Smooth muscle cell (in vitro differentiated cells): ENCODE data around the gene PAGE4. TPM values are rescaled to one million over a fixed set of nuclear protein-coding genes. Genes with fewer than 3 reads are reported as not detected.

ENCODE experiments used
- DNase-seq: peaks from one replicate; lab custom pipeline; 2025; ENCODE audit not compliant: unreplicated experiment; lab: John Stamatoyannopoulos, UW
- H2AFZ ChIP-seq: fragments of 200-600 bp; sonication (generic); 2 replicates; pipeline ENCODE4 v1.6.0; 2016; ENCODE audit warnings: antibody characterized with exemption, low read depth, mild to moderate bottlenecking
- H3F3A ChIP-seq: fragments of 200-600 bp; sonication (generic); 2 replicates; pipeline ENCODE4 v1.6.0; 2017; ENCODE audit warnings: antibody characterized with exemption, low read depth
- H3K27ac ChIP-seq: fragments of 200-600 bp; sonication (generic); 2 replicates; pipeline ENCODE4 v1.5.1; 2016; ENCODE audit warnings: low read depth, mild to moderate bottlenecking
- H3K27me3 ChIP-seq: fragments of 200-600 bp; sonication (generic); 2 replicates; pipeline ENCODE4 v1.6.1; 2016; ENCODE audit warnings: low read depth, mild to moderate bottlenecking
- H3K36me3 ChIP-seq: fragments of 200-600 bp; sonication (generic); 2 replicates; pipeline ENCODE4 v1.5.1; 2016; ENCODE audit warnings: low read depth
- H3K4me1 ChIP-seq: fragments of 200-600 bp; sonication (generic); 2 replicates; pipeline ENCODE4 v1.5.1; 2016; ENCODE audit warnings: low read depth
- H3K4me2 ChIP-seq: fragments of 200-600 bp; sonication (generic); 2 replicates; pipeline ENCODE4 v1.6.0; 2016; ENCODE audit warnings: mild to moderate bottlenecking
- H3K4me3 ChIP-seq: fragments of 200-600 bp; sonication (generic); 2 replicates; pipeline ENCODE4 v1.5.1; 2016; ENCODE audit warnings: mild to moderate bottlenecking
- H3K79me2 ChIP-seq: fragments of 200-600 bp; sonication (generic); 2 replicates; pipeline ENCODE4 v1.6.0; 2016; ENCODE audit warnings: low read depth, mild to moderate bottlenecking
- H3K9ac ChIP-seq: fragments of 200-600 bp; sonication (generic); 2 replicates; pipeline ENCODE4 v1.6.0; 2016; ENCODE audit warnings: low read depth
- H3K9me3 ChIP-seq: fragments of 200-600 bp; sonication (generic); replicated peaks from 2 replicates; pipeline ENCODE4 v1.5.1; 2016; ENCODE audit warnings: low read depth
- H4K20me1 ChIP-seq: fragments of 200-600 bp; sonication (generic); 2 replicates; pipeline ENCODE4 v1.6.0; 2016; ENCODE audit warnings: low read depth
- WGBS: methylation state at CpG from one replicate; pipeline ENCODE4 v1.1.7; 2016; ENCODE audit warnings: low lambda C conversion rate; 5-methylcytosine and 5-hydroxymethylcytosine counted together
- polyA plus RNA-seq: library from polyadenylated mRNA; unstranded; fragments of >200 nt; fragmentation: Nextera tagmentation; extraction: Ambion mirVana; gene quantifications from 2 replicates; pipeline ENCODE4 v1.2.1, GENCODE V29; 2016
- total RNA-seq: library from RNA; depleted of rRNA; stranded (reverse); fragments of >200 nt; gene quantifications from 2 replicates; pipeline ENCODE4 v1.2.3, GENCODE V29; 2014
- TF ChIP-seq, protein P1 (sequence below): fragments of 200-600 bp; sonication (generic); IDR thresholded peaks from 2 replicates; pipeline ENCODE4 v1.5.1; 2017; ENCODE audit warnings: borderline replicate concordance, mild to moderate bottlenecking, antibody characterized with exemption; ENCODE audit not compliant: insufficient read depth, poor library complexity, severe bottlenecking

PAGE4 gene
- total and polyA plus RNA-seq, 2 experiments from 2014 or later = not detected

- Histone ChIP-seq H3K27ac (no peak overlapping the region), H3K4me3 (no peak overlapping the region), H3K27me3 (no peaks in the 10 kb centered on the region), H4K20me1 (no peaks in the 10 kb centered on the region), H3K36me3 (no peaks in the 10 kb centered on the region), H3K9me3 (no peaks in the 10 kb centered on the region), H3K79me2 (no peaks in the 10 kb centered on the region), H3K4me1 (no peaks in the 10 kb centered on the region), H3K9ac (no peak overlapping the region), H3K4me2 (no peak overlapping the region), H3F3A (no peaks in the 10 kb centered on the region), H2AFZ (no peak overlapping the region)
- no peak for DNase-seq
- WGBS = 63% methylated on average over 8 of the region's 8 CpGs
- TF ChIP-seq, protein P1, sequence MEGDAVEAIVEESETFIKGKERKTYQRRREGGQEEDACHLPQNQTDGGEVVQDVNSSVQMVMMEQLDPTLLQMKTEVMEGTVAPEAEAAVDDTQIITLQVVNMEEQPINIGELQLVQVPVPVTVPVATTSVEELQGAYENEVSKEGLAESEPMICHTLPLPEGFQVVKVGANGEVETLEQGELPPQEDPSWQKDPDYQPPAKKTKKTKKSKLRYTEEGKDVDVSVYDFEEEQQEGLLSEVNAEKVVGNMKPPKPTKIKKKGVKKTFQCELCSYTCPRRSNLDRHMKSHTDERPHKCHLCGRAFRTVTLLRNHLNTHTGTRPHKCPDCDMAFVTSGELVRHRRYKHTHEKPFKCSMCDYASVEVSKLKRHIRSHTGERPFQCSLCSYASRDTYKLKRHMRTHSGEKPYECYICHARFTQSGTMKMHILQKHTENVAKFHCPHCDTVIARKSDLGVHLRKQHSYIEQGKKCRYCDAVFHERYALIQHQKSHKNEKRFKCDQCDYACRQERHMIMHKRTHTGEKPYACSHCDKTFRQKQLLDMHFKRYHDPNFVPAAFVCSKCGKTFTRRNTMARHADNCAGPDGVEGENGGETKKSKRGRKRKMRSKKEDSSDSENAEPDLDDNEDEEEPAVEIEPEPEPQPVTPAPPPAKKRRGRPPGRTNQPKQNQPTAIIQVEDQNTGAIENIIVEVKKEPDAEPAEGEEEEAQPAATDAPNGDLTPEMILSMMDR = no peak
Observed at GRCh38 chrX:49844611-49845010, 15.5 kb downstream of the PAGE4 start.

DNA sequence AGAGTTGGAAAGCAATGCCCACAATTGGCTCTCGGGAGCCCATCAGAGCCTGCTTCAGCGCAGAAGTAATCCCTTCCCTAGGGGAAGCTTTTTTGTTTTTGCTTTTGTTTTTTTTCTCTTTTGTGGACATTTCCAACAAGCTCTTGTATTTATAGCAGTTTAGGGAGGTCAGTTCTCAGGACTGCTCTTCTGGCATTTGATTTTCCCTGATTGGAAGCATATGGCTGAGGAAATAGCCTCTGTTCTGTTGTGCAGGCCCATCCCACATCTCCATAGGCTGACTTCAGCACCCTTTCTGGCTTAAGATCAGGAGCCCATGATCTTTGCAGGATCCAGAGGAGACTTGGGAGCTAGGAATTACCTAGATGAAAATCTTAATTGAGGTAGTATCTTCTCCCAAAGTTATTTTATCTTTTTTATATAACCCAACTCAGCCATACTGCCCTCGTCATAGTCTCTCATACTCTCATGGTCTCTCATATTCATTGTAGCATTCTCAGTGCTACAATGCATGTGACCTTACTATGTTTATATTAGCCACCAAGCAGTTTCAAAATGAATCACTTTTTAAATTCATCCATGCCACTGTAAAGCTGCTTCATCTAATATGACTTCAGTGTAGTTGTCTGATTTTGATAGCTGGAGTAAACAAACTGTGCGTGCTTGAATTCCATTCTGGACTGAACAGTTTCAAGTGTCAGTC lies 16.7 kb downstream of the PAGE4 start:
- Histone ChIP-seq H3K79me2 (no peaks in the 10 kb centered on the region), H3K4me3 (no peak overlapping the region), H3K4me2 (no peak overlapping the region), H3K9me3 (no peaks in the 10 kb centered on the region), H3K36me3 (no peaks in the 10 kb centered on the region), H4K20me1 (no peaks in the 10 kb centered on the region), H3K4me1 (no peaks in the 10 kb centered on the region), H3F3A (no peaks in the 10 kb centered on the region), H3K27ac (no peak overlapping the region), H3K27me3 (no peaks in the 10 kb centered on the region), H2AFZ (no peak overlapping the region), H3K9ac (no peak overlapping the region)
- 72% methylated on average over 4 of the region's 4 CpGs for WGBS
- TF ChIP-seq, protein P1 = no peak
- no peak for DNase-seq

DNA sequence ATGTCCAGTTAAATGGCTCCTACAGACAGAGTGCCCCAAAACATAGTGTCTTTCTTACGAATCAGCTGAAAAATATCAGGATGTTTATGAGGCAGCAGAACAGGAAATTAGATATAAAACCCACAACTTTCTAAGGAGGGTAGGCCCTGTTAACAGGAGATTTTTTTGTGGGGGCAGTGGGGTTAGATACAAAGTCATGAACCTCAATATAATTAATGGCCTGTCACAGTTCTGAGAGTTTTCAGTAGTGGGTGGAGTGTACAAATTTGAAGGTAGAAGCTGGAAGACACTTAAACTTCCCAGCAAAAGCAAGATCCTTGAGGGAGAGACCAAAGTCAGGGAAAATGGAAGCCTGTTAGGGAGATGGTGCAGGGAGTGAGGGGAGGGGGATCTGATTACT lies 17.4 kb downstream of the PAGE4 start:
- no peak overlapping the region for H3K9ac ChIP-seq
- no peak overlapping the region for H3K4me3 ChIP-seq
- H2AFZ ChIP-seq = no peak overlapping the region
- no peak overlapping the region for H3K27ac ChIP-seq
- H4K20me1 ChIP-seq = no peaks in the 10 kb centered on the region
- H3F3A ChIP-seq = no peaks in the 10 kb centered on the region
- H3K27me3 ChIP-seq = no peaks in the 10 kb centered on the region
- no peak overlapping the region for H3K4me2 ChIP-seq
- TF ChIP-seq, protein P1 = no peak
- no peak for DNase-seq
- H3K36me3 ChIP-seq = no peaks in the 10 kb centered on the region
- H3K4me1 ChIP-seq = no peaks in the 10 kb centered on the region
- H3K9me3 ChIP-seq = no peaks in the 10 kb centered on the region
- 56% methylated on average over 1 of the region's 1 CpG for WGBS
- no peaks in the 10 kb centered on the region for H3K79me2 ChIP-seq

DNA sequence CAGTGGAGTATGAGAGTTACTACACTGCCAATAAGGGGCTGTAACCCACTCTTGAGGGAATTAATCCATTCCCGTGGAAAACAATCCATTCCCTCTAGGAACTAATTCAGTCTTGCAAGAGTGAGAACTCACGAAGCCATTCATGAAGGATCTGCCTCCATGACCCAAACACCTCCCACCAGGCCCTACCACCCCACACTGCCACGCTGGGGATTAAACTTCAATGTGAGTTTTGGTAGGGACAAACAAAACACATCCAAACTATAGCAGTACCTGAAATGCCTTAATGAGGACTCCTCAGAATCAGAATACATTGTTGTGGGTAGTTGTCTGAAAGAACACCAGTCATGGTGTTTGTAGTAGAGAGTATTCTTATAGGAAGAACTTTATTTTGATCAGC lies 19.2 kb downstream of the PAGE4 start:
- WGBS = 77% methylated on average over 3 of the region's 3 CpGs
- TF ChIP-seq, protein P1 = no peak

More for the DNA sequence above, 19.2 kb downstream of the PAGE4 start:
- Histone ChIP-seq H4K20me1 (no peaks in the 10 kb centered on the region), H3K9ac (no peak overlapping the region), H3K36me3 (no peaks in the 10 kb centered on the region), H3K79me2 (no peaks in the 10 kb centered on the region), H3K9me3 (no peaks in the 10 kb centered on the region), H3K4me3 (no peak overlapping the region), H3K27me3 (no peaks in the 10 kb centered on the region), H3K4me2 (no peak overlapping the region), H3K27ac (no peak overlapping the region), H3K4me1 (no peaks in the 10 kb centered on the region), H3F3A (no peaks in the 10 kb centered on the region), H2AFZ (no peak overlapping the region)
- no peak for DNase-seq
